HEK293 (cell line): ENCODE data around the gene SEMA4D.
A peak's percentile ranks its signal among the peaks of the same experiment; 100 is the strongest.

Experiments
- CTCF ChIA-PET: fragments of 350-600 bp; formaldehyde crosslinking; extraction: SDS; loops from one replicate; lab custom pipeline; 2021; ENCODE audit warnings: antibody characterized with exemption; lab: Yijun Ruan, JAX
- POLR2A ChIA-PET: fragments of 300-600 bp; formaldehyde crosslinking; extraction: SDS; loops from one replicate; lab custom pipeline; 2020; ENCODE audit warnings: antibody characterized with exemption, inconsistent platforms; lab: Yijun Ruan, JAX
- H3K27ac ChIP-seq: fragments of 200-500 bp; sonication (Bioruptor generic); 2 replicates; pipeline ENCODE4 v1.5.1; 2014; ENCODE audit warnings: low read depth, low read length, control low read depth, inconsistent platforms; ENCODE audit errors: extremely low read depth
- H3K36me3 ChIP-seq, 2 experiments: fragments of 200-500 bp in 1 of 2; sonication (Bioruptor generic) in 1 of 2; 1 replicate in 1 of 2; 2 replicates in 1 of 2; pipeline ENCODE4 v1.5.1; 2014 to 2017; ENCODE audit warnings: inconsistent platforms in 2 of 2, low read length in 2 of 2; ENCODE audit not compliant: control insufficient read depth in 2 of 2, insufficient read depth in 1 of 2
- H3K4me1 ChIP-seq: fragments of 200-500 bp; sonication (Bioruptor generic); 2 replicates; pipeline ENCODE4 v1.5.1; 2014; ENCODE audit warnings: mild to moderate bottlenecking, low read length, inconsistent platforms; ENCODE audit not compliant: control insufficient read depth, insufficient read depth
- H3K4me3 ChIP-seq: 2 replicates; pipeline ENCODE4 v1.5.1; 2011; ENCODE audit warnings: low read depth, mild to moderate bottlenecking, control low read depth, low read length, moderate library complexity
- H3K9me3 ChIP-seq: fragments of 200-500 bp; sonication (Bioruptor generic); 2 replicates; pipeline ENCODE4 v1.5.1; 2014; ENCODE audit warnings: low read depth, low read length, inconsistent platforms; ENCODE audit not compliant: control insufficient read depth, insufficient read depth
- GLI4 ChIP-seq: fragments of 450-650 bp; formaldehyde crosslinking; IDR thresholded peaks from 2 replicates; pipeline ENCODE4 v1.5.1; 2016; ENCODE audit warnings: missing biosample characterization, missing genetic modification characterization
- GLIS1 ChIP-seq: fragments of 450-650 bp; formaldehyde crosslinking; IDR thresholded peaks from 2 replicates; pipeline ENCODE4 v1.5.1; 2016; ENCODE audit warnings: missing biosample characterization, missing genetic modification characterization
- GLIS2 ChIP-seq: fragments of 450-650 bp; formaldehyde crosslinking; IDR thresholded peaks from 2 replicates; pipeline ENCODE4 v1.5.1; 2016; ENCODE audit warnings: missing biosample characterization, missing genetic modification characterization
- MYNN ChIP-seq: fragments of 450-650 bp; formaldehyde crosslinking; IDR thresholded peaks from 2 replicates; pipeline ENCODE4 v1.5.1; 2016; ENCODE audit warnings: missing biosample characterization, missing genetic modification characterization, borderline replicate concordance
- SCRT2 ChIP-seq: fragments of 450-650 bp; formaldehyde crosslinking; IDR thresholded peaks from 2 replicates; pipeline ENCODE4 v1.5.1; 2016; ENCODE audit warnings: missing biosample characterization, missing genetic modification characterization
- SP3 ChIP-seq: fragments of 450-650 bp; formaldehyde crosslinking; IDR thresholded peaks from 2 replicates; pipeline ENCODE4 v1.5.1; 2016; ENCODE audit warnings: missing biosample characterization, missing genetic modification characterization
- WT1 ChIP-seq: fragments of 450-650 bp; formaldehyde crosslinking; IDR thresholded peaks from 2 replicates; pipeline ENCODE4 v1.5.1; 2016; ENCODE audit warnings: missing biosample characterization, missing genetic modification characterization
- ZBTB17 ChIP-seq: fragments of 450-650 bp; formaldehyde crosslinking; IDR thresholded peaks from 2 replicates; pipeline ENCODE4 v1.5.1; 2016; ENCODE audit warnings: missing biosample characterization, missing genetic modification characterization
- ZEB2 ChIP-seq: fragments of 450-650 bp; formaldehyde crosslinking; IDR thresholded peaks from 2 replicates; pipeline ENCODE4 v1.5.1; 2016; ENCODE audit warnings: missing biosample characterization, missing genetic modification characterization
- ZFP37 ChIP-seq: fragments of 450-650 bp; formaldehyde crosslinking; IDR thresholded peaks from 2 replicates; pipeline ENCODE4 v1.5.1; 2016; ENCODE audit warnings: missing biosample characterization, missing genetic modification characterization
- ZNF132 ChIP-seq: fragments of 450-650 bp; formaldehyde crosslinking; IDR thresholded peaks from 2 replicates; pipeline ENCODE4 v1.5.1; 2017; ENCODE audit warnings: missing biosample characterization, missing genetic modification characterization, borderline replicate concordance
- ZNF169 ChIP-seq: fragments of 450-650 bp; formaldehyde crosslinking; IDR thresholded peaks from 2 replicates; pipeline ENCODE4 v1.5.1; 2016; ENCODE audit warnings: missing biosample characterization, missing genetic modification characterization
- ZNF2 ChIP-seq: fragments of 450-650 bp; formaldehyde crosslinking; IDR thresholded peaks from 2 replicates; pipeline ENCODE4 v1.5.1; 2016; ENCODE audit warnings: missing biosample characterization, missing genetic modification characterization
- ZNF211 ChIP-seq: fragments of 450-650 bp; formaldehyde crosslinking; IDR thresholded peaks from 2 replicates; pipeline ENCODE4 v1.5.1; 2016; ENCODE audit warnings: low read depth, missing biosample characterization, missing genetic modification characterization
- ZNF214 ChIP-seq: fragments of 450-650 bp; formaldehyde crosslinking; IDR thresholded peaks from 2 replicates; pipeline ENCODE4 v1.5.1; 2017; ENCODE audit warnings: missing biosample characterization, mild to moderate bottlenecking, missing genetic modification characterization, borderline replicate concordance
- ZNF239 ChIP-seq: fragments of 450-650 bp; formaldehyde crosslinking; IDR thresholded peaks from 2 replicates; pipeline ENCODE4 v1.5.1; 2016; ENCODE audit warnings: missing biosample characterization, missing genetic modification characterization
- ZNF24 ChIP-seq: fragments of 450-650 bp; formaldehyde crosslinking; IDR thresholded peaks from 2 replicates; pipeline ENCODE4 v1.5.1; 2016; ENCODE audit warnings: missing biosample characterization, missing genetic modification characterization
- ZNF341 ChIP-seq: fragments of 450-650 bp; formaldehyde crosslinking; IDR thresholded peaks from 2 replicates; pipeline ENCODE4; 2016; ENCODE audit warnings: low read depth, missing biosample characterization, missing genetic modification characterization
- ZNF391 ChIP-seq: fragments of 450-650 bp; formaldehyde crosslinking; IDR thresholded peaks from 2 replicates; pipeline ENCODE4 v1.5.1; 2016; ENCODE audit warnings: low read depth, missing biosample characterization, missing genetic modification characterization, borderline replicate concordance
- ZNF423 ChIP-seq: fragments of 450-650 bp; formaldehyde crosslinking; IDR thresholded peaks from 2 replicates; pipeline ENCODE4 v1.5.1; 2016; ENCODE audit warnings: missing biosample characterization, missing genetic modification characterization
- ZNF48 ChIP-seq: fragments of 450-650 bp; formaldehyde crosslinking; IDR thresholded peaks from 2 replicates; pipeline ENCODE4 v1.5.1; 2016; ENCODE audit warnings: missing biosample characterization, missing genetic modification characterization
- ZNF529 ChIP-seq: fragments of 450-650 bp; formaldehyde crosslinking; IDR thresholded peaks from 2 replicates; pipeline ENCODE4 v1.5.1; 2017; ENCODE audit warnings: missing genetic modification characterization, missing biosample characterization; ENCODE audit not compliant: insufficient replicate concordance
- ZNF558 ChIP-seq: fragments of 450-650 bp; formaldehyde crosslinking; IDR thresholded peaks from 2 replicates; pipeline ENCODE4 v1.5.1; 2016; ENCODE audit warnings: missing biosample characterization, missing genetic modification characterization
- ZNF561 ChIP-seq: fragments of 450-650 bp; IDR thresholded peaks from 2 replicates; pipeline ENCODE4 v1.5.1; 2018; ENCODE audit warnings: missing biosample characterization, missing genetic modification characterization, borderline replicate concordance
- ZNF623 ChIP-seq: fragments of 450-650 bp; formaldehyde crosslinking; IDR thresholded peaks from 2 replicates; pipeline ENCODE4 v1.5.1; 2016; ENCODE audit warnings: missing biosample characterization, missing genetic modification characterization
- ZNF747 ChIP-seq: fragments of 450-650 bp; formaldehyde crosslinking; IDR thresholded peaks from 2 replicates; pipeline ENCODE4 v1.5.1; 2016; ENCODE audit warnings: missing biosample characterization, missing genetic modification characterization
- ZNF76 ChIP-seq: fragments of 450-650 bp; formaldehyde crosslinking; IDR thresholded peaks from 2 replicates; pipeline ENCODE4; 2016; ENCODE audit warnings: low read depth, missing biosample characterization, missing genetic modification characterization, borderline replicate concordance
- ZSCAN16 ChIP-seq: fragments of 450-650 bp; formaldehyde crosslinking; IDR thresholded peaks from 2 replicates; pipeline ENCODE4 v1.5.1; 2016; ENCODE audit warnings: missing biosample characterization, missing genetic modification characterization
- TF ChIP-seq, protein P1 (sequence below): fragments of 450-650 bp; formaldehyde crosslinking; IDR thresholded peaks from 2 replicates; pipeline ENCODE4 v1.5.1; 2016; ENCODE audit warnings: missing biosample characterization, missing genetic modification characterization
- TF ChIP-seq, protein P2 (sequence below): fragments of 450-650 bp; formaldehyde crosslinking; IDR thresholded peaks from 2 replicates; pipeline ENCODE4 v1.5.1; 2016; ENCODE audit warnings: missing biosample characterization, missing genetic modification characterization, low read depth
- TF ChIP-seq, protein P3 (sequence below): fragments of 450-650 bp; formaldehyde crosslinking; IDR thresholded peaks from 2 replicates; pipeline ENCODE4 v1.5.1; 2016; ENCODE audit warnings: missing biosample characterization, missing genetic modification characterization

SEMA4D gene

DNA sequence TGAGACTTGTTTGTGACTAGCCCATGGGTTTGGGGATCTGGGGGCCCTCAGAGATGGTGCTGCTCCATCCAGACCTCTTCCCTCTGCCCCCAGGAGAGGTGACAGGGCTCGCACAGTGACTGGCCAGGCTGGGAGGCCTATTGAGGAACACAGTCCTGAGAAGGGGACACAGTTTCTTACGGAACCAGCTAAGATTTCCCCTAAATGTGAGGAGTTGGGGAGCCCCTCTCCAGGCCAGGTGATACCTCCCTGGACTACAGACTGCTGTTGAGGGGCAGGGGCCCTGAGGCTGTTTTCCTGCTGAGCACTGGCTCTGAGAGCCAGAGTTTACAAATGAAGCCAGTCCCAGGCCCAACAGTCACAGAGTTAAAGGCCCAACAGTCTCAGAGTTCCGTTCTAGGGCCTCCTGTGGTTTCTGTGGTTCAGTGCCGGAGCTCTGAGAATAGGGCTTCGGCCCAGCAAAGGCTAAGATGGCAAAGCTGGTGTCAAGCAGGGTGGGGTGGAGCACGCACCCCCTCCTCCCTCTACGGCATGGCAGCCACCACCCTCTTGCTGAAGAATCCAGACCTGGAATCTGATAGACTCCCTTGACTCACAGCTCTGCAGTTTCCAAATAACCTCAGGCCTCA is 1.1 kb upstream of the SEMA4D start (continued):
- no peak for TF ChIP-seq ZNF76
- no peak for TF ChIP-seq SP3
- TF ChIP-seq WT1: no peak
- TF ChIP-seq ZSCAN16 (tag by site-specific recombination): no peak
- TF ChIP-seq ZNF561 (tag by site-specific recombination): no peak
- no peak for TF ChIP-seq ZNF211 (tag by site-specific recombination)
- TF ChIP-seq ZNF341: no peak
- TF ChIP-seq ZNF2 (tag by site-specific recombination): no peak
- no peak for TF ChIP-seq ZNF132 (tag by site-specific recombination)
- TF ChIP-seq ZNF747: no peak
- TF ChIP-seq ZNF24 (tag by site-specific recombination): no peak

DNA sequence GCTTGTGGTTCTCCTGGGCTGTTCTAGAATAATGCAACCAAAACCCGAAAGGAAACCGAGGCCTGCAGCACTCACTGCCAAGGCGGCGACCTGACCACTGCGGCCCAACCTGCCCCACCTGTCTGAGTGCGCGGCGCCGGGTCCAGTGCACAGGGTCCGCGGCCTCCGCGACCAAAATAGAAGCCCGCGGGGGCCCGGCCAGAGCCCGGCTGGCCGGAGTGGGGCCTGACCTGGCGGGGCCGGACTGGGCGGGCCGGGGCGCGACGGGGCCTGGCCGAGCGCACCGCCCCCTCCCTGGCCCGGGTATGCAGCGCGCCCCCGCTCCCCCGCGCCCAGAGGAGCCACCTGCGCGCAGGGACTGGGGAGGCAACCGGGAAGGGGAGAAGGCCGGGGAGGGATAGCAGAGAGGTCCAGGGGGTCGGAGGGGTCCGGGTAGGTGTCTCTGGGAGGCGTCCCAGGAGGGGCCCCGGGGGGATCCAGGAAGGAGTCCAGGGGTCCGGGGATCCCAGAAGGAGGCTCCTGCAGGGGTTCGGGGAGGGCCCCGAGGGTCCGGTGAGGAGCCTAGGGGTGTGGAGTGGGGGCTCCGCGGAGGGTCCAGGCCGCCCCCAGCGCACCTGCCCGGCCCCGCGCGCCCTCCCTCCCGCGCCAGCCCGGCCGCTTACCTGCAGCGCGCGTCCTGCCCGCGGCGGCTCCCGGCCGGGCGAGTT is 503 bp downstream of the SEMA4D start:
- Histone ChIP-seq H3K36me3 (no peaks in the 10 kb centered on the region), H3K4me3 (peak overlapping the region; percentile 68), H3K9me3 (no peaks in the 10 kb centered on the region), H3K27ac (peak overlapping the region; percentile 53; the same call in 1 of the 2 replicates), H3K4me1 (peaks cover 2% of the 10 kb centered on the region; the same call in 1 of the 2 replicates)
- CTCF ChIA-PET: interaction anchor here (0.6 to 1.0 kb wide), 2 partner anchors 33 to 67 kb away, joined by 3 read pairs; no protein-coding TSS in a partner anchor
- POLR2A ChIA-PET: no interaction called here
- TF ChIP-seq ZNF423 (tag by site-specific recombination) (no peak), ZNF169 (no peak), ZBTB17 (tag by site-specific recombination) (no peak), ZNF239 (tag by site-specific recombination) (no peak), ZNF558 (no peak), ZNF391 (tag by site-specific recombination) (no peak), ZNF48 (tag by site-specific recombination) (no peak), ZEB2 (tag by site-specific recombination) (no peak), GLIS2 (tag by site-specific recombination) (peak; percentile 71), ZNF529 (tag by site-specific recombination) (no peak), MYNN (no peak), ZFP37 (tag by site-specific recombination) (no peak), ZNF214 (tag by site-specific recombination) (no peak), GLI4 (no peak), ZNF623 (no peak), SCRT2 (0 out of 2 replicates have a peak, but pooled peaks have one; percentile 6), GLIS1 (peak; percentile 93)
- TF ChIP-seq, protein P1, sequence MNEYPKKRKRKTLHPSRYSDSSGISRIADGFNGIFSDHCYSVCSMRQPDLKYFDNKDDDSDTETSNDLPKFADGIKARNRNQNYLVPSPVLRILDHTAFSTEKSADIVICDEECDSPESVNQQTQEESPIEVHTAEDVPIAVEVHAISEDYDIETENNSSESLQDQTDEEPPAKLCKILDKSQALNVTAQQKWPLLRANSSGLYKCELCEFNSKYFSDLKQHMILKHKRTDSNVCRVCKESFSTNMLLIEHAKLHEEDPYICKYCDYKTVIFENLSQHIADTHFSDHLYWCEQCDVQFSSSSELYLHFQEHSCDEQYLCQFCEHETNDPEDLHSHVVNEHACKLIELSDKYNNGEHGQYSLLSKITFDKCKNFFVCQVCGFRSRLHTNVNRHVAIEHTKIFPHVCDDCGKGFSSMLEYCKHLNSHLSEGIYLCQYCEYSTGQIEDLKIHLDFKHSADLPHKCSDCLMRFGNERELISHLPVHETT (tag by site-specific recombination): no peak
- TF ChIP-seq, protein P2, sequence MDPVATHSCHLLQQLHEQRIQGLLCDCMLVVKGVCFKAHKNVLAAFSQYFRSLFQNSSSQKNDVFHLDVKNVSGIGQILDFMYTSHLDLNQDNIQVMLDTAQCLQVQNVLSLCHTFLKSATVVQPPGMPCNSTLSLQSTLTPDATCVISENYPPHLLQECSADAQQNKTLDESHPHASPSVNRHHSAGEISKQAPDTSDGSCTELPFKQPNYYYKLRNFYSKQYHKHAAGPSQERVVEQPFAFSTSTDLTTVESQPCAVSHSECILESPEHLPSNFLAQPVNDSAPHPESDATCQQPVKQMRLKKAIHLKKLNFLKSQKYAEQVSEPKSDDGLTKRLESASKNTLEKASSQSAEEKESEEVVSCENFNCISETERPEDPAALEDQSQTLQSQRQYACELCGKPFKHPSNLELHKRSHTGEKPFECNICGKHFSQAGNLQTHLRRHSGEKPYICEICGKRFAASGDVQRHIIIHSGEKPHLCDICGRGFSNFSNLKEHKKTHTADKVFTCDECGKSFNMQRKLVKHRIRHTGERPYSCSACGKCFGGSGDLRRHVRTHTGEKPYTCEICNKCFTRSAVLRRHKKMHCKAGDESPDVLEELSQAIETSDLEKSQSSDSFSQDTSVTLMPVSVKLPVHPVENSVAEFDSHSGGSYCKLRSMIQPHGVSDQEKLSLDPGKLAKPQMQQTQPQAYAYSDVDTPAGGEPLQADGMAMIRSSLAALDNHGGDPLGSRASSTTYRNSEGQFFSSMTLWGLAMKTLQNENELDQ (tag by site-specific recombination): no peak
- TF ChIP-seq, protein P3, sequence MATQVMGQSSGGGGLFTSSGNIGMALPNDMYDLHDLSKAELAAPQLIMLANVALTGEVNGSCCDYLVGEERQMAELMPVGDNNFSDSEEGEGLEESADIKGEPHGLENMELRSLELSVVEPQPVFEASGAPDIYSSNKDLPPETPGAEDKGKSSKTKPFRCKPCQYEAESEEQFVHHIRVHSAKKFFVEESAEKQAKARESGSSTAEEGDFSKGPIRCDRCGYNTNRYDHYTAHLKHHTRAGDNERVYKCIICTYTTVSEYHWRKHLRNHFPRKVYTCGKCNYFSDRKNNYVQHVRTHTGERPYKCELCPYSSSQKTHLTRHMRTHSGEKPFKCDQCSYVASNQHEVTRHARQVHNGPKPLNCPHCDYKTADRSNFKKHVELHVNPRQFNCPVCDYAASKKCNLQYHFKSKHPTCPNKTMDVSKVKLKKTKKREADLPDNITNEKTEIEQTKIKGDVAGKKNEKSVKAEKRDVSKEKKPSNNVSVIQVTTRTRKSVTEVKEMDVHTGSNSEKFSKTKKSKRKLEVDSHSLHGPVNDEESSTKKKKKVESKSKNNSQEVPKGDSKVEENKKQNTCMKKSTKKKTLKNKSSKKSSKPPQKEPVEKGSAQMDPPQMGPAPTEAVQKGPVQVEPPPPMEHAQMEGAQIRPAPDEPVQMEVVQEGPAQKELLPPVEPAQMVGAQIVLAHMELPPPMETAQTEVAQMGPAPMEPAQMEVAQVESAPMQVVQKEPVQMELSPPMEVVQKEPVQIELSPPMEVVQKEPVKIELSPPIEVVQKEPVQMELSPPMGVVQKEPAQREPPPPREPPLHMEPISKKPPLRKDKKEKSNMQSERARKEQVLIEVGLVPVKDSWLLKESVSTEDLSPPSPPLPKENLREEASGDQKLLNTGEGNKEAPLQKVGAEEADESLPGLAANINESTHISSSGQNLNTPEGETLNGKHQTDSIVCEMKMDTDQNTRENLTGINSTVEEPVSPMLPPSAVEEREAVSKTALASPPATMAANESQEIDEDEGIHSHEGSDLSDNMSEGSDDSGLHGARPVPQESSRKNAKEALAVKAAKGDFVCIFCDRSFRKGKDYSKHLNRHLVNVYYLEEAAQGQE (tag by site-specific recombination): no peak
